NCI-H1694 (cell line): Measurements from ENCODE around the gene VASN.
A peak's percentile ranks its signal among the peaks of the same experiment; 100 is the strongest.
"Not testable (repeated sequence)": the region's sequence is repeated elsewhere in the genome, so short reads cannot be mapped to it uniquely, and the experiment has no call there.

Source experiments
- DNase-seq: peaks from one replicate; lab custom pipeline; 2025; lab: John Stamatoyannopoulos, UW

The VASN gene

GRCh38 chr16:4385066-4385788, 13.6 kb downstream of the VASN start:
- no peak for DNase-seq

- DNase-seq: no peak
Observed at GRCh38 chr16:4385789-4386450, 14.3 kb downstream of the VASN start.

- DNase-seq: no peak
Observed at GRCh38 chr16:4386451-4386805, 14.8 kb downstream of the VASN start.

GRCh38 chr16:4386951-4387565, 15.4 kb downstream of the VASN start:
- DNase-seq: no peak

- no peak for DNase-seq
Observed at GRCh38 chr16:4387781-4388180, 16.1 kb downstream of the VASN start.

GRCh38 chr16:4388271-4389021, 16.8 kb downstream of the VASN start:
- DNase-seq: no peak

- DNase-seq: no peak
Observed at GRCh38 chr16:4389051-4389955, 17.7 kb downstream of the VASN start.

GRCh38 chr16:4390266-4391260, 18.9 kb downstream of the VASN start:
- no peak for DNase-seq

GRCh38 chr16:4391631-4392381, 20.2 kb downstream of the VASN start:
- DNase-seq: no peak

GRCh38 chr16:4392382-4393239, 21.0 kb downstream of the VASN start:
- DNase-seq: no peak

GRCh38 chr16:4393240-4393600, 21.6 kb downstream of the VASN start:
- DNase-seq: no peak

- DNase-seq: not testable (repeated sequence)
Observed at GRCh38 chr16:4393850-4394249, 22.2 kb downstream of the VASN start.

GRCh38 chr16:4395055-4395726, 23.5 kb downstream of the VASN start:
- no peak for DNase-seq

GRCh38 chr16:4399001-4399730, 27.5 kb downstream of the VASN start:
- DNase-seq: no peak

- no peak for DNase-seq
Observed at GRCh38 chr16:4401094-4401501, 29.4 kb downstream of the VASN start.

- no peak for DNase-seq
Observed at GRCh38 chr16:4401510-4401909, 29.9 kb downstream of the VASN start.

GRCh38 chr16:4402439-4403132, 30.9 kb downstream of the VASN start:
- DNase-seq: peak; percentile 57
